NCI-H1694 treated with DMSO at 0.1 percent for 48 hours (cell line): ENCODE measurements around the gene IL17D.
"Not testable (repeated sequence)": the region's sequence is repeated elsewhere in the genome, so short reads cannot be mapped to it uniquely, and the experiment has no call there.

Source experiments
- DNase-seq: peaks from one replicate; lab custom pipeline; 2025; lab: John Stamatoyannopoulos, UW

IL17D gene, protein sequence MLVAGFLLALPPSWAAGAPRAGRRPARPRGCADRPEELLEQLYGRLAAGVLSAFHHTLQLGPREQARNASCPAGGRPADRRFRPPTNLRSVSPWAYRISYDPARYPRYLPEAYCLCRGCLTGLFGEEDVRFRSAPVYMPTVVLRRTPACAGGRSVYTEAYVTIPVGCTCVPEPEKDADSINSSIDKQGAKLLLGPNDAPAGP

GRCh38 chr13:20702915-20703779 lies at the start of gene IL17D:
IL17D (plus strand) TSS chr13:20703699; CDS start chr13:20704002, 303 bp downstream.
- DNase-seq = no peak

GRCh38 chr13:20654156-20654555 lies 49.3 kb upstream of the IL17D start:
- no peak for DNase-seq

DNA sequence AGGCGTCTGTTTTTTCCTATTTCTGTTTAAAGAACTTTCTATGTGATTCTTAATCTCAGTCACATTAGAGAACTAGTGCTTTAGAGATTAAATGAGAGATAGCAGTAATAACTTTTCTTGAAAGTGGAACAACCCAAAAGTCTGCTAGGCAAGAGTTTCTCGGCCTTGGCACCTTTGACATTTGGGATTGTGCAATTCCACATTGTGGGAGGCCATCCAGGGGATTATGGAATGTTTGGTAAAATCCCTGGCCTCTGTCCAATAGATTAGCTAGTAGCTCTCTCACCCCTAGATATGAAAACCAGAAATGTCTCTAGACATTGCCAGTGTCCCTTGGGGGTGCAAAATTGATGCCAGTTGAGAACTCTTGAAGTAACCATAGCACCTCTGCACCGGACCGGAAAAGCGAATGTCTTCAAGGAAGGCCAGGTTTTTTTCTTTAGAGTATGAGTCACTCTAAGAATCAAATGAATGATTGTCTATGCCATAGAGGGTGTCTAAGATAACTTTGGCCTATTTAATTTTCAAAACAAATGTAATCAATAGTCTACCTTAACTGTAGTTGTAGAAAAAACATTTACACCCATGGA lies 45.0 kb upstream of the IL17D start:
- no peak for DNase-seq

DNA sequence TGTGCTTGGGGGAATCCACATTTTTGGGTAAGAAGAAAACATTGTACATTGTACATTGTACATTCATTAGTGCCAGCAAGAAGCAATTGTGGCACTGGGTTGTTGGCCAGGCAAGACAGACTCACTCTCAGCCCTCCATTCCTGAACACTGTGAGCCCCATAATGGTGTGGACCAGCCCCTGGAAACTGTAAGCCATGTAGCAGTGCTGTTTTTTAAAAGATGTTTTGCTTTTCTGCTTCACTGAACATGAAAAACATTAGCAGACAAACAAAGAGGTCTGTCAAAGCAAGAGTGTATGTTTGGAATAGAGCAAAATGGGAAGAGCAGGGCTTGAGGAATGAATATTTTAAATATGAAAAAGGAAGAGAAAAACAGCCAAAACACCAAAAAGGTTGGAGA lies 39.1 kb upstream of the IL17D start:
- no peak for DNase-seq

- no peak for DNase-seq
These were observed 36.6 kb upstream of the IL17D start for GRCh38 chr13:20666948-20667347.

- no peak for DNase-seq
These were observed 35.6 kb upstream of the IL17D start for GRCh38 chr13:20667857-20668437.

- DNase-seq = no peak
These were observed 34.3 kb upstream of the IL17D start for GRCh38 chr13:20669162-20669561.

GRCh38 chr13:20671789-20672188 lies 31.7 kb upstream of the IL17D start:
- DNase-seq = no peak

GRCh38 chr13:20672772-20673171 lies 30.7 kb upstream of the IL17D start:
- DNase-seq = no peak

- no peak for DNase-seq
These were observed 29.8 kb upstream of the IL17D start for GRCh38 chr13:20673715-20674114.

DNA sequence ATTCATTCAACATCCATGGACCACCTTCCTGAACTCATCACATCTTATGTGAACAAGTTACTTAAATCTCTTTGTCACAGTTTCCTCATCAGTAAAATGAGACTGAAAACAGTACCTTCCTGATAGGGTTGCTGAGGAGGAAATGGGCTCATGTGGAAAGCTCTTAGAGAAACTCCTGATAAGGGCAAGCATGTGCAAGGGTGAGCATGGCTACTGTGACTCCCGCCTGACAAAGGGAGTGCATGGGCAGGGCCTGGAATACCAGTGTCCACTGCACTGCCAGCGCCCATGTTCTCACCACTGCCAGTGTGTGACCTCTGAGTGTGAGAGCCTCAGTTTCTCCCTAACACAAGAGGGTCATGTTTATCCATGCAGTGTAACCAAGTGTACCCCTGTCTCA lies 27.3 kb upstream of the IL17D start:
- DNase-seq = no peak

GRCh38 chr13:20678606-20679005 lies 24.9 kb upstream of the IL17D start:
- DNase-seq = not testable (repeated sequence)

DNA sequence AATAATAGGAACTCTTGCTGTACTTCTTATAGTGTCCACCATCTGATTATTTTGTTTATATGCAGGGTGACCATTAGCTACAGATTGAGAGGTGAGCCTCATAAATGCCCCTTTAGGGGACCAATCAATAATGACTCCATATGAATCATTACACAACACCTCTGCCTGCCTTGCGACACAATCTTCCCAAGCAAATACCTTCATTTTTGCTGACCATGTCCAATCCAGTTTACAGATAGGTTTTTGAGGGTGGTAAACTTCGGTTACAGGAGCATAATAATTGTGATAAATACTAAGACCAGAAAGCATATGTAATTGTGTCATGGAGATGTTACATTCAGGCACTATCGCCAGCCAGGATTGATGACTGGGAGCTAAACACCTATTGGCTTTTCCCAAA lies 23.6 kb upstream of the IL17D start:
- DNase-seq = no peak

DNA sequence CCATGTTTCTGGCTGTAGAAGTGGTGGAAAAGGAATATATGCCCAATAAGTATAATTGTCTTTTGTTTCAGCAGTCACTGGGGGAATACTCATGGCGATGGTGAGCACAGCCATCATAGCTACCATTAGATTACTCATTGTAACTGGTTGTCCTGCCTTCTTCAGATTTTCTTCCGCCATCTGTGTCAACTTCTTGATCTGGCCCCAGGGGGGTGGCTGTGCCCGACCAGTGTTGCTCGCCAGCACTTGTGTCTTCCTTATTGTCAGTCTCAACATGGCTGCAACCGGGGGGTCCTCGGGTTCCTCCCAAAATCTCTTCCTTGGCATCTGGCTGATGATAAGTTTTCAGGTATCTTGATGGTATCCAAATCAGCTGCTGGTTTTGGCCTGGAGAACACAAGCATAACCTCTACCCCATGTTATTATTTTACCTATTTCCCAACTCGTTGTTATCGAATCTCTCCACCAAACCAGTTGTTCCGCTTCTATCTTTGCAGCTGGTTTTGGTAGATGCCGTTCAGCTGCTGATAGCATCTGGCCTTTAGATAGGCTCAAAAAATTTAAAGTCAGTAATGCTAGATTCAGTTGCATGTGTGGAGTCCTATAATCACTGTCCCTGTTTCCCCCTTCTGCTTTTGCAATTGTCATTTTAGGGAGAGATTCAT lies 23.0 kb upstream of the IL17D start:
- DNase-seq = no peak

DNA sequence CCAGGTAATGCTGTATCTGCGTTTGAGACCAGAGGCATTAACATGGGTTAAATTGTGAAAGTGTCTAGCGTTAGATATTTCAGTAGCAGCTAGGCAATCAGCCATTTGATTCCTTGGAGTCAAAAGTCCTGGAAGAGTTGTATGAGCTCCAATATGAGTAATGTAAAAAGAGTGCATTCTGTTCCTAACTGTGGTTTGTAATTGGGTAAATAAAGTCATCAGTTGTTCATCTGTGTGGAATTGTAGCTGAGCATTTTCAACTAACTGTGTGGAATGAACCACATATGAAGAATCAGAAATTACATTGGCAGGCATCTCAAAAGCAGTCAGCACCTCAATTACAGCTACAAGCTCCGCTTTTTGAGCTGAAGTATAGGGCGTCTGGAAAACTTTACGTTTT lies 22.0 kb upstream of the IL17D start:
- not testable (repeated sequence) for DNase-seq

GRCh38 chr13:20682061-20682460 lies 21.4 kb upstream of the IL17D start:
- no peak for DNase-seq

DNA sequence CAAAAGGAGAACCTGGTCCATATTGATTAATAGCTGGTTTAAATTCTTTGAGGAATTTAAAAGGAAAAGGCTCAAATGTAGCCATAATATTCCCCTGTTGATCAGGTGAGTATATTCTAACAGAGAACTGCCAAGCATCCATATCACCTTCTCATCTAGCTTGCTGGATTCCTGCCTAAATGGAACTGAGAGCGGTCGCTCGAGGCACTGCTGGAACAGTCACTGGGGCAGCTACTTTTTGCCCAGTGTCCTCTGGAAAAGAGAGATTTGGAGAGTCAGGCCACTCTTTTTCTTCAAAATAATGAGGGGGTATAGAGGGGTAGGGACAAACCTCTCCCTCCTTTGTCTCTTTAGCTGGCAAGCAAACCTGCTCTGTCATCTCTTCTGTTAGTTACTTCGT lies 19.5 kb upstream of the IL17D start:
- DNase-seq = no peak

GRCh38 chr13:20684546-20684945 lies 19.0 kb upstream of the IL17D start:
- DNase-seq = no peak

DNA sequence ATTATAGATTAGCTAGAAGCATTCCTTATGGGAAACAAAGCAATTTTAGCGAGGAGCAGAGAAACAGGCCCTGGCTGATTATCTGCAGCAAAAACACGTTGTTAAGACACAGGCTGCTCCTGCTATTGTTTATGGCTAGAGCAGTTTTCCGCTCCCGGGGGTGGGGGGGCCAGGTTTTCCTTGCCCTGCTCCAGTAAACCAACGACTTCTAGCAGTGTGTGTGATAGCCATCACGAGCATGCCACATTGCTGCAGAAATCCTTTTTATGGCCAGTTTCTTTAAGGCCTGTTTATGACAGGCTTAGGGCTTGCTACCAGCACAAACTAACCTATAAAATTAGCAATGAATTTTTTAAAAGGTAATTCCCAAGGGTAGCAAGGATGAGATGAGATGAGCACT lies 18.4 kb upstream of the IL17D start:
- no peak for DNase-seq

DNA sequence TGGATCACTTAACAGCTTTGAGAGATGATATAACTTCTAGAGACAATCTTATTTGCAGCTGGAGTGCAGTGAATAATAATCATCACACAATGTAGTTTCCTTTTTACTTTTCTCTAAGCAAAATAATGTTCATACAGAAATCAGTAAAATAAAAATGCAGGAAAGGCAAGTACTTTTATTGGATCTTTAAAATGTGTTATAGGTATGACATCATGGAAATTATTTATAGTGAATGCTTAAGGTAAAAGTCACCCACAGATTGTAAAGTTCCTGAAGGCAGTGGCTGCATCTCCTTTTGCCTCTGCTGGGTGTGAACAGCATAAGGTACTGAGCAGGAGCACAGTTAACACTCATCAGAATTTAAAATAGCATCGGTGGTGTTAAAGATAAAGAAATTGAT lies 17.3 kb upstream of the IL17D start:
- DNase-seq = no peak

DNA sequence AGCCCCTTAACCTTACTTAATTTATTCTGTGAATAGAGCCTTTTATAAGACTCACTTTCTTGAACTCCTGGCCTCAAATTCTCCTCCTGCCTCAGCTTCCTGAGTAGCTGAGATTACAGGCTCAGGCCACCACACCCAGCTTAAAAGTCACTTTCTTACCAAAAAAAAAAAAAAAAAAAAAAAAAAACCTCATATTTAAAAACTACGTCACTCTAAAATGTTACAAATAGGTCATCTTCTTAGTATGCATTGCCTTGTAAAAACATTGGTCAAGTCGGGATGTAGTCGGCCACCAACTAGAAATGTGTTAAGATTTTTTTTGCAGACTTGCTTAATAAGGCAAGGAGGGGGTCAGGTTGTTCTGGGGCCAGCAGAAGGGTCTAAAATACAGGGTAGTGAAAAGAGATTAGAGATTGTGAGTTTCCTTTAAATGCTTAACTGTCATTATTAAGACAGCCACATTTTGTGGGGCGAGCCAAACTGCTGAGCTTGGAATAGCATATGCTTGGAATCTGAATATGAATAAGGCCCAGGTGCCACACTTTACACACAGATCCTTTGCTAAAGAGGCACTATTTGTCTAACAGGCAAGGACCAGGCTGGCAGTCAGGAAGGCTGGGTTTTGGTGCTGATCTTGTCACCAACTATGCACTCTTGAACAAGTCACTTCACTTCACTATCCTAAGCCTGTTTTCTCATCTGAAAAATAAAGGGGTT lies 16.5 kb upstream of the IL17D start:
- DNase-seq = no peak

GRCh38 chr13:20689291-20689690 lies 14.2 kb upstream of the IL17D start:
- no peak for DNase-seq
